Kidney capillary endothelial cell (primary cell): ENCODE results near the gene CIAO2A.
"Not testable (repeated sequence)": the region's sequence is repeated elsewhere in the genome, so short reads cannot be mapped to it uniquely, and the experiment has no call there.

ENCODE experiments used
- DNase-seq: peaks from one replicate; pipeline ENCODE4 v3.0.0-alpha.2; 2018; ENCODE audit warnings: low spot score

The CIAO2A gene

GRCh38 chr15:64111679-64112050 is 18.0 kb upstream of the CIAO2A start:
- peak; percentile 22 for DNase-seq

GRCh38 chr15:64110950-64111678 is 17.5 kb upstream of the CIAO2A start:
- DNase-seq: no peak

GRCh38 chr15:64110108-64110701 is 16.6 kb upstream of the CIAO2A start:
- not testable (repeated sequence) for DNase-seq

DNA sequence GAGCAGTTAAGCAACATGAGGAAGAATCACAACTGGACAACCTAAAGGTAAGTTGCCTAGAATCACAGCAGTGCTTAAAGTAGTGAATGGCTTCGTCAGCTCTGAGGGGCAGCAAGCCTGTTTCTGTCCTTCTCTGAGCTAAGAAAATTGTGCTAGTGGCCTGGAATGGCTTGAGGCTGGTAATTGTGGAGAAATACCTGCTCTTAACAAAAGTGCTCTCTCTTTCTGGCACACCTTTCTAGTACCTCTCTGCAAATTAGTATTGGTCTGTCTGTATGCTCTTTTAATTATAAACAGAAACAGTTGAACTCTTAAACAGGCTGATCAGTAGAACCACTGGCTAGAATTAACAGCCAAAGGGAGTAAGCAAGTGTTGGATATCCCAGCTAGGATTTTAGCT is 13.7 kb upstream of the CIAO2A start:
- DNase-seq: no peak

DNA sequence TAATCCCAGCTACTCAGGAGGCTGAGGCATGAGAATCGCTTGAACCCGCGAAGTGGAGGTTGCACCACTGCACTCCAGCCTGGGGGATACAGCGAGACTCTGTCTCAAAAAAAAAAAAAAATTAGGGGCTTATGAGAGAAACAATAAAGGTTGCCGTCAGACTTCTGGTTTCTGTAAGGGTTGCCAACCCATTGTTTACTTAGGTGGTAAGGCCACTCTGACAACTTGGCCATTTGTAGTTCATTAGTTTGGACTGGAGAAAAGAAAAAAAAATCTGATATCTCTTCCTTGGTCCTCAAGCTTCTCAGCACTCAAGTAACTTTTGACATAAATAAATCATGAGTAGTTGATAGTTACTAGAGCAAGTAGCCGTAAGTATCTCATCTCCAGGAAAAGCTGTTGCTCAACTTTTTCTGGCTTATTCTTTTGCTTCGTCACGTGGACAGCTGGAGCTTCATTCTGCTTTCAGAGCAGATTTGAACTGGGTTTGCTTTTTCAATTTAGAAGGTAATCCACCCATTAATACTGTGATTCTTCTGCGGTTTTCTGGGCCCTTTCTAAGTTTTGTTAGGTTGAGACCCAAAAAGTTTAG is 11.6 kb upstream of the CIAO2A start:
- DNase-seq: no peak

DNA sequence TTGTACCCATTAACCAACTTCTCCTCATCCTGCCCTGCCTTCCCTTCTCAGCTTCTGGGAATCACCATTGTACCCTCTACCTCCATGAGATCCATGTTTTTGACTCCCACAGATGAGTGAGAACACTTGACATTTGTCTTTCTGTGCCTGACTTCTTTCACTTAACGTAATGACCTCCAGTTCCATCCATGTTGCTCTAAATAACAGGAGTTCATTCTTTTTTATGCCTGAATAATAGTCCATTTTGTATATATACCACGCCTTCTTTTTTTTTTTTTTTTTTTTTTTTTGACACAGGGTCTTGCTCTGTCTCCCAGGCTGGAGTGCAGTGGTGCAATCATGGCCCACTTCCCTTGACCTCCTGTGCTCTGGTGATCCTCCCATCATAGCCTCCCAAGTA is 8.9 kb upstream of the CIAO2A start:
- DNase-seq: no peak

DNA sequence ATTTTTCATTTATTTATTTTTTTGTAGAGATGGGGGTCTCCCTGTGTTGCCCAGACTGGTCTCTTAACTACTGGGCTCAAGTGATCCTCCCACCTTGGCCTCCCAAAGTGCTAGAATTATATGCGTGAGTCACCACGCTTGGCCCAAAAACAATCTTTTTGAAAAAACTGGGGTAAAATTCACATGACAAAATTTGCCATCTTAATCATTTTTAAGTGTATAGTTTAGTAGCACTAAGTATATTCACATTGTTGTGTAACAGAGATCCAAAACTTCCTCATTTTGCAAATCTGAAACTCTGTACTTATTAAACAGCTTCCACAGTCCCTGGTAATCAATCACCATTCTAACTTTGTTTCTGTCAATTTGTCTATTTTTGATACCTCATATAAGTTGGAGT is 7.3 kb upstream of the CIAO2A start:
- no peak for DNase-seq

- DNase-seq: no peak
Observed at GRCh38 chr15:64099379-64099778, 5.7 kb upstream of the CIAO2A start.

- peak; percentile 19 for DNase-seq
Observed at GRCh38 chr15:64096668-64097384, 3.2 kb upstream of the CIAO2A start.

- peak; percentile 90 for DNase-seq
Observed at GRCh38 chr15:64095795-64096667, 2.4 kb upstream of the CIAO2A start, which contains the start of gene SNX1. TSS of gene SNX1 (plus strand) at chr15:64095982. CDS start at chr15:64096014, 32 bp downstream.

DNA sequence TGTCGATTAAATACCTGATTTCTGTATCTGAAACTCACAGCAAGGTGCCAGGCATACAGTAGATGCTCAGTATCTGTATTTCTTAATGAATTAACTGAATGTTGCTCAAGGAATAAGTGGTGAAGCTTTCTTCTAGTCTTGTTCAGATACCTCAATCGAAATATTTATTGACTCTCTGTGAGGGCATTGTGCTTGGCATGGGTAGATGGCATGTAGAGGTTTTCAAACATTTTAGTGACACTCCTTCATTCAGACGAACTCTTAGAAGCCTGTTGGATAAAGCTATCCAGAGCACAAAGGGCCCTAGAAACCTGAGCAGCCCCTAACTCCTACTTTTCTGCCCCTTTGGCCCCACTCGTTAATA is 1.8 kb upstream of the CIAO2A start:
- DNase-seq: no peak

DNA sequence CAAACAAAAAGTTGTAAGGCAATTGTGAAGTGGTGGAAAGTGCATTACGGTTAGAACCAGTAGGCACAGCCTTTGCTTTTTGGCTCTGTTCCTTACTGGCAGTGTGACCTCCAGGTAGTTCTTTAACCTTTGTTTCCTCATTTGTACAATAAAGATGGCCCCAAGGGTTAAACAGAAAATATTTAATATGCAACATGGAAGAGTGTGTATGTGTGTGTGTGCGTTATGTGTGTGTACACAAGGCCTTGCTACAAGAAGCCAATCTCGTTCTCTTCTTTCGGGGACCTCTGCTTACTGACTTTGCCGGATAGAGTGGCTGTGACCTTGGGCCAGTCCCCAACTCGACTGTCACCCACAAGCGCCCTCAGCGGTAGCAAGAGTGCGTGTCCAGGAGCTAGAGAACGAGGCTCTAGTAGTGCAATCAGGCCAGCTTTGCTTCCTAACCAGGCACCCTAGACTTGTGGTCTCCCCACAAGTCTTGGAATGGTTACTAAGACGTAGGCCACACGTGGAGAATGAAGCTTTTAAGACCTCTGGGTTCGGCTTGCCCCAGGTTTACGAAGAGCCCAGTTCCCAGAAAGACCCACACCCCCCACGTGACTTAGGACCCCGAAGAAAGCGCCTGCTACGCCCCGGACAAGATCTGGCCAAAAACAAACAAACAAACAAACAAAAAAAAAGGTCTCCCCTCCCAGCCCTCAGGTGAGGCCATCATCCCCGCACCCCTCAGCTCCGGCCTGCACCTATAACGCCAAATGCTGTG is 593 bp downstream of the CIAO2A start:
- no peak for DNase-seq

GRCh38 chr15:64092075-64092820 is 1.4 kb downstream of the CIAO2A start:
- DNase-seq: no peak

DNA sequence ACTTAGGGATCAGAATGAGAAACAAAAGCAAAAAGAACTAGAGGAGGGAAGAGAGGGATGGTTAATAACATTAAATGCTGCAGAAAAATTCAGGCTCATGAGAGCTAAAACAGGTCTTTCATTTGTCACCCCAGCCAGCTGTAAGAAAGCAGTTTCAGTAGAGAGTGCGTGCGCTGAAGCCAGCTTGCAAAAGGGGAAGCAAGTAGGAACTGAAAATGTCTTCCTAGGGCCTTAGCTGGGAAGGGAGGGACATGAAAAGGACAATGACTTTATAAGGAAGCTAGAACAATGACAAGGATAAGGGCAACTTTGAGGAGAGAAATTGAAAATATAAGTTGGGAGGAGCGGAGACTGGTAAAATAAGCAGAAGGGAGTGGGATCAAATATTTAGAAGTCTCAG is 3.1 kb downstream of the CIAO2A start:
- no peak for DNase-seq

GRCh38 chr15:64089543-64090280 is 3.9 kb downstream of the CIAO2A start:
- DNase-seq: no peak

DNA sequence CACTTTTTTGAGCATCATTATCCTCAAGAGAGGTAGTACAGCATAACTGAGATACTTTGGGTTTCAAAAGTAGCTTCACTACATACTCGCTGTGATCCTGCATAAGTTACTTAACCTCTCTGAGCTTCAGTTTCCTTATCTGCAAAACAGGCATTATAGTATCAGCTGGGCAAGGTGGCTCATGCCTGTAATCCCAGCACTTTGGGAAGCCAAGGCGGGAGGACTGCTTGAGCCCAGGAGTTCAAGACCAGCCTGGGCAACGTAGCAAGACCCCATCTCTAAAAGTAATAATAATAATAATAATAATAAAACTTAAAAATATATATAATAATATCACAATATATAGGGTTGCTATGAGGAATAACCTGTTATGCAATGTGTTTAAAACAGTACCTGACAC is 10.9 kb downstream of the CIAO2A start:
- no peak for DNase-seq

- DNase-seq: not testable (repeated sequence)
Observed at GRCh38 chr15:64073496-64073895, 20.1 kb downstream of the CIAO2A start.

- no peak for DNase-seq
Observed at GRCh38 chr15:64072812-64073211, 20.8 kb downstream of the CIAO2A start.

DNA sequence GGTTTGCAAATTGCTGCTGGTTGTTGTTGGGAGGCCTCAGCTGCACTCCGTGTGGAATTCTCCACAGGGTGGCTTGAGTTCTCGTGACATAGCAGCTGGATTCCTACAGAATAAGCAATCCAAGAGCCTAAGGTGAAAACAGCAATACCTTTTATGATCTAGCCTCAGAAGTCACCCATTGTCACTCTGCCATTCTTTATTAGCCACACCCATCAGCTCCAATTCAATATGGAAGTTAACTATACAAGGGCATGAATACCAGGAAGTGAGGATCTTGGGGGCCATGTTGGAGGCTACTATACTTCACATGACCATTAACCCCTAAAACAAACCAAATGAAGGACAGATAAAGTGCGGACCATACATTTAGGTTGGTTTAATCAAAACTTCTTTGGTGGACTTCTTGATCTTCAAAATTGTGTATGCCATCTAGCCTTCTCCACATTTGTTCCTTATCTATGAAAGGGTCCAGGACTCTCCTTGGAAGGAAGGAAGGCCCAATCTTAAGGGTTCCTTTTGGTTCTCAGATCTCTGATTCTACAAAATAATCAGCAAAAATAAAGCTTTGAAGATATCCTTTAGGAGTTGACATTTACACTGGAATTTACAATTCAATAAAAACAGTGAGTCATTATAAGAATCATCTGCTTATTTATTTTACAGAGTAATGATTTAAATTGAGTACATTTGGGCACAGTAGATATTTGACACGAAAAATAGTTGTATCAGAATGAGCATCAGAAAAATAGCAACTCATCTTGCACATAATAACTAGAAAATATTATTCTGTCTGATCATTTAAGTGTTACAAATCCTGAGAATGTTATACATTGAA is 21.5 kb downstream of the CIAO2A start:
- DNase-seq: no peak
